ENCODE results near the gene ARFGAP1.

Gene ARFGAP1

GRCh38 chr20:63309261-63310071 lies 36.9 kb downstream of the ARFGAP1 start:
- no peak overlapping the region for H3K4me3 ChIP-seq (ENCODE audit: low read depth, low read length)
- peak; percentile 4 for DNase-seq (ENCODE audit: low read depth)
- in situ Hi-C loops (cut with HindIII; ENCODE audit: low sequenced_read_pairs): no loop called here
- TF ChIP-seq CTCF (IDR thresholded peaks at IDR 0.05; ENCODE audit: low read depth, low read length, missing control alignments): peak; percentile 81

- no peak overlapping the region for H3K4me3 ChIP-seq (ENCODE audit: low read depth, low read length)
- TF ChIP-seq CTCF (IDR thresholded peaks at IDR 0.05; ENCODE audit: low read depth, low read length, missing control alignments): no peak
- DNase-seq (ENCODE audit: low read depth): no peak
- in situ Hi-C loops (cut with HindIII; ENCODE audit: low sequenced_read_pairs): no loop called here
Measured at GRCh38 chr20:63310265-63310991, 37.8 kb downstream of the ARFGAP1 start.

- no peak for TF ChIP-seq CTCF (IDR thresholded peaks at IDR 0.05; ENCODE audit: low read depth, low read length, missing control alignments)
- in situ Hi-C loops (cut with HindIII; ENCODE audit: low sequenced_read_pairs): no loop called here
- DNase-seq (ENCODE audit: low read depth): no peak
- no peak overlapping the region for H3K4me3 ChIP-seq (ENCODE audit: low read depth, low read length)
Measured at GRCh38 chr20:63311186-63311832, 38.7 kb downstream of the ARFGAP1 start.

GRCh38 chr20:63311833-63312243 lies 39.2 kb downstream of the ARFGAP1 start:
- DNase-seq (ENCODE audit: low read depth): no peak
- no peak for TF ChIP-seq CTCF (IDR thresholded peaks at IDR 0.05; ENCODE audit: low read depth, low read length, missing control alignments)
- in situ Hi-C loops (cut with HindIII; ENCODE audit: low sequenced_read_pairs): no loop called here
- no peak overlapping the region for H3K4me3 ChIP-seq (ENCODE audit: low read depth, low read length)

GRCh38 chr20:63312273-63312672 lies 39.7 kb downstream of the ARFGAP1 start:
- TF ChIP-seq CTCF (IDR thresholded peaks at IDR 0.05; ENCODE audit: low read depth, low read length, missing control alignments): no peak
- no peak overlapping the region for H3K4me3 ChIP-seq (ENCODE audit: low read depth, low read length)
- no peak for DNase-seq (ENCODE audit: low read depth)
- in situ Hi-C loops (cut with HindIII; ENCODE audit: low sequenced_read_pairs): no loop called here

- in situ Hi-C loops (cut with HindIII; ENCODE audit: low sequenced_read_pairs): no loop called here
- TF ChIP-seq CTCF (IDR thresholded peaks at IDR 0.05; ENCODE audit: low read depth, low read length, missing control alignments): no peak
- DNase-seq (ENCODE audit: low read depth): no peak
- no peak overlapping the region for H3K4me3 ChIP-seq (ENCODE audit: low read depth, low read length)
Measured at GRCh38 chr20:63312690-63313348, 40.2 kb downstream of the ARFGAP1 start.
